GM08714 (cell line): ENCODE measurements around the gene LSM5.

Experiments
- H3K4me3 ChIP-seq: fragments of 200-500 bp; sonication (Bioruptor generic); 2 replicates; pipeline ENCODE4 v1.5.1; 2014; ENCODE audit warnings: mild to moderate bottlenecking, low read length, inconsistent platforms
- ZNF274 ChIP-seq: IDR thresholded peaks from 2 replicates; pipeline ENCODE4 v1.6.1; 2012; ENCODE audit warnings: mild to moderate bottlenecking, low read depth, low read length

The LSM5 gene

DNA sequence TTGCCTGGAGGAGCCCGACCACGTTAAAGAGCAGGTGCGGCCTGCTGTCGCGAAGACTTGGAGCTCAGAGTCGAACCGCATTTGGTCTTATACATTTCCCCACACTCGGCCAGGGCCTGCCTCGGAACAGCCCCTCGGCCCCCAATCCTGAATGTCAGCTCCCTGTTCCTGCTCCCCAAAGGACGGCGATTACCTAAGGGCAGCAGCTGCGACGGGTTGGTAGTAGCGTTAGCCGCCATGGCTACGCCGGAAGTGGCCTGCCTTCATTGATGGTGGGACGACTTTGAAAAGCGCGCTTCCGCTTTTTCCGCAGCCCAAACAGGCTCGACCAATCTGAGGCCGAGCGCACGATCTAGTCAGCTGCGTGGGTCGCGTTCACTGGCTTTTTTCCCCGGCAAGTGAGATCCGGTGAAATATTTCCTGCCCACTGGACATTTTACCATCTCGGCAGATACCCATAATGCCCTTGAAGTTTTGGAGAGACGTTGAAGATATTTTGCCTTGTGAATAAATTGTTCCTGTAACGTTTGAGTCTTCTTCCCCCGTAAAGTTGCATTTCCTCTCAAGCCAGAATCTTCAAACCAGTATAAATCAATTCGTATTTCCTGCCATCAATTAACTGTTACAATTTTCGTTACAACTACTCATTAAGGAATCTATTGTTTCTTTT, at the start of gene LSM5:
LSM5 (minus strand) TSS at position 254 of the 670 bp plus-strand sequence; CDS start at position 239, 15 bp downstream.
- H3K4me3 ChIP-seq = peak within 1 kb of the TSS; percentile 97
- TF ChIP-seq ZNF274 = no peak

DNA sequence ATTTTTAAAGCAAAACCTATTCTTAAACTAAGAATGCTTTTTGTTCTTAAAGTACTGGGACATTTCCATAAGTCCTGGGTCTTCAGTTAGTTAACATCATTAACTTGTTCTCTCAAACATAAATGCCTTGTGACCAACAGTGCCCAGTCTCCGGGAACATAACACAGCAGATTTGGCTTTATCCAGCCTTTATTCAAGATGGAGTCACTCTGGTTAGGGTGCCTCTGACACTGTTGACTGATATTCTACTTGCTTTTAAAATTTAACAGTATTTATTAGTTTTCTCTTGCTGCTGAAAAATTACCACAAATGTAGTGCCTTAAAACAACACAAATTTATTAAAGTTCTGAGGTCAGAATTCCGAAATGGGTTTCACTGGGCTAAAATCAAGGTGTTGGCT, 49.2 kb upstream of the LSM5 start:
- no peak overlapping the region for H3K4me3 ChIP-seq
- no peak for TF ChIP-seq ZNF274

GRCh38 chr7:32537760-32538159, 47.6 kb upstream of the LSM5 start:
- no peak for TF ChIP-seq ZNF274

GRCh38 chr7:32536585-32536984, 46.4 kb upstream of the LSM5 start:
- no peak overlapping the region for H3K4me3 ChIP-seq
- no peak for TF ChIP-seq ZNF274

More at GRCh38 chr7:32537760-32538159, 47.6 kb upstream of the LSM5 start:
- no peak overlapping the region for H3K4me3 ChIP-seq

- no peak overlapping the region for H3K4me3 ChIP-seq
- no peak for TF ChIP-seq ZNF274
Measured at GRCh38 chr7:32536016-32536415, 45.8 kb upstream of the LSM5 start.

DNA sequence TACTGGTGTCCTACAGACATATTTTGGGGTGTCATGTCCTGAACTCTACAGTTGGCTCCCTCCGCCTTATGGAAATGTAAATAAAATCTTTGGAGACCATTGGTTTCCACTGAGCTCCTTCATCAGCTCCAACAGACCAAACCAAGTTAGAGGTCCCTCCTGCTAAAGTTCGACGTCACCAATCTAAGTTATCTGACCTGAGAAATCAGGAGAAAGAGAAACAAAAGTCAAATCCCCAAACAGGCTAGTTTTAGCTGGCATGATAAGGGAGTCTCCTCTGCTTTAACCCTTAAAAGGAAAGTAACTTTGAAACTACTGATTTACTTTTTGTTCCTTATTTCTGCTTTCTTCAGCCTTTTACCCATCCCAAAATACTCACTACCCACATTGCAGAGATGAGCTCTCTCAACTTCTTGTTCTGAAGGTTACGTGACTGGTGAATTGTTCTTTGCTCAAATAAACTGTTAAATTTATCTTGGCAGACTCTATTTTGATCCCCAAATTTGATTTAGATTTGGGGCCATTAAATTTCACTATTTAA, 45.1 kb upstream of the LSM5 start:
- H3K4me3 ChIP-seq = no peak overlapping the region
- no peak for TF ChIP-seq ZNF274

GRCh38 chr7:32533276-32534029, 43.3 kb upstream of the LSM5 start:
- TF ChIP-seq ZNF274 = no peak
- no peak overlapping the region for H3K4me3 ChIP-seq

DNA sequence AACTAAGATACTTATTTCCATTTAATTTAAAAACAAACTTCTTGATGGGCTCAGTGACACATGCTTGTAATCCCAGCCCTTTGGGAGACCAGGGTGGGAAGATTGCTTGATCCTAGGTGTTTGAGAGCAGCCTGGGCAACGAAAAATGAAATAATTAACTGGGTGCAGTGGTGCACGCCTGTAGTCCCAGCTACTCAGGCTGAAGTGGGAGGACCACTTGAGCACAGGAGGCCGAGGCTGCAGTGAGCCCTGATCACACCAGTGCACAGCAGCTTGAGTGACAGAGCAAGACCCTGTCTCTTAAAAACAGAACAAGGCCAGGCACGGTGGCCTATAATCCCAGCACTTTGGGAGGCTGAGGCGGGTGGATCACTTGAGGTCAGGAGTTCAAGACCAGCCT, 42.5 kb upstream of the LSM5 start:
- no peak for TF ChIP-seq ZNF274
- H3K4me3 ChIP-seq = no peak overlapping the region

DNA sequence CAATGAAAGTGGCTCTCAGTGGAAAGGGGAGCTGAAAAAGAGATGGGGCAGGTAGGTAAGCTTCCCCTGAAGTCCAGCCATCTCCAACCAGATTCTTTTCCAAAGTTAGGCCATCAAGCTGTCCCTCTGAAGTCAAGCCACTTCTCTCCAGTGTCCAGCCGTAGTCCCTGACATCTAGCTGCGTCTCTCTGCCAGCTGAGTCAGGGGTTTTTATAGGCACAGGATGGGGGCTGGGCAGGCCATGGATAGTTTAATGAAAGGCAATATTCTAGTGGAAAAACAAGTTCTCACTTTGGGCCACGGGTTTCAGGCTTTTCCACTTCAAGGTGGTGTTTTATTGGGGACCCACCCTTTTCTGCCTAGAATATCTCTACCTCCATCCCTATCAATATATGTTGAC, 41.9 kb upstream of the LSM5 start:
- no peak overlapping the region for H3K4me3 ChIP-seq
- TF ChIP-seq ZNF274 = no peak

GRCh38 chr7:32531402-32531801, 41.2 kb upstream of the LSM5 start:
- no peak for TF ChIP-seq ZNF274
- no peak overlapping the region for H3K4me3 ChIP-seq

DNA sequence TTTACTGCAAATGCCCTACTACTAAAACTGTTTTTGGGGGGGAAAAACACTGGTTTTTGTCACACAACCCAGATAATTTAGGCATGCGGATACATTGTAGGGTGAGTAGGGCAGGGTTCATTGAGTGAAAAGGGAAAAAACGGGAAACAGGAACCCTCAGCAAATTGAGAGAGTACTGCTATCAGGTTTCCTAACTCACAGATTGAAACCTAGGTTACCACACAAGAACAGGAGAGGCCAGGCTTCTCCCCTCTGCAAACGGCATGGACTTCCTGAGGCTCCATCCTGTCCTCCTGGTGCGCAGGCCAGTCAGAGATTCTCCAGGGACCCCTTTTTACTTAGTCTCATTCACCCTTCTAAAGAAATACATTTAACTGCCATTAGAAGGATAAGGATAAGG, 35.7 kb upstream of the LSM5 start:
- no peak overlapping the region for H3K4me3 ChIP-seq
- no peak for TF ChIP-seq ZNF274

DNA sequence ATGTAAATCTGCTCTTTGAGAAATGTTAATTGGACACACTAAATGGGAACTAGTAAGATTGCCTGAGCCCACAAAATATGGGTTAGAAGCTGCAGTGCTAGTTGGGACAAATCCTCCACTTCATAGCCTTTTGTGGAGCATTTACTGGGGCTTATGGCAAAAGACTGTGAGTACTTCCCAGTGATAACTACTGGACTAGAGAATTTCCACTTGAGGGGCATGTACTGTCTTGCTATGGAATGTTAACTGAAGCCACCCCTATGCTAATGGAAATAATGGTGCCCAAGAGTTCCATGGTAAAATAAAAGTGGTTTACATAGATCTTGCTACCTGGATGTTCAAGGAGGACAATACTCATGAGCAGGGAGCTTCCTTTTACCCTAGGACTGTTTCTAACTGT, 34.5 kb upstream of the LSM5 start:
- no peak for TF ChIP-seq ZNF274
- no peak overlapping the region for H3K4me3 ChIP-seq

GRCh38 chr7:32522746-32523530, 32.8 kb upstream of the LSM5 start:
- TF ChIP-seq ZNF274 = no peak
- no peak overlapping the region for H3K4me3 ChIP-seq

GRCh38 chr7:32519763-32520162, 29.6 kb upstream of the LSM5 start:
- TF ChIP-seq ZNF274 = no peak
- no peak overlapping the region for H3K4me3 ChIP-seq
